Effector memory CD4-positive, alpha-beta T cell (primary cell): Measurements from ENCODE around the gene POLQ.

ENCODE experiments used
- DNase-seq, 3 donors: peaks; one replicate each; pipeline ENCODE4 v3.0.0-alpha.2; 2020
- H3K27ac ChIP-seq: 2 replicates; pipeline ENCODE4 v1.7.0; 2013; ENCODE audit warnings: mild to moderate bottlenecking, low read length, moderate library complexity; ENCODE audit not compliant: insufficient read depth, poor library complexity, severe bottlenecking
- H3K27me3 ChIP-seq: replicated peaks from 2 replicates; pipeline ENCODE4 v1.7.0; 2013; ENCODE audit warnings: mild to moderate bottlenecking, low read length; ENCODE audit not compliant: insufficient read depth, control insufficient read depth, poor library complexity, severe bottlenecking
- H3K36me3 ChIP-seq: 2 replicates; pipeline ENCODE4 v1.7.0; 2013; ENCODE audit warnings: mild to moderate bottlenecking, low read length, moderate library complexity; ENCODE audit not compliant: control insufficient read depth, insufficient read depth
- H3K4me1 ChIP-seq: 2 replicates; pipeline ENCODE4 v1.7.0; 2013; ENCODE audit warnings: low read length, mild to moderate bottlenecking; ENCODE audit not compliant: control insufficient read depth, insufficient read depth, poor library complexity, severe bottlenecking
- H3K4me3 ChIP-seq: 2 replicates; pipeline ENCODE4 v1.7.0; 2013; ENCODE audit warnings: low read length, low read depth, mild to moderate bottlenecking; ENCODE audit not compliant: insufficient read depth, poor library complexity, severe bottlenecking
- H3K9me3 ChIP-seq: 2 replicates; pipeline ENCODE4 v1.7.0; 2013; ENCODE audit warnings: mild to moderate bottlenecking, low read length, moderate library complexity; ENCODE audit not compliant: control insufficient read depth

POLQ gene

DNA sequence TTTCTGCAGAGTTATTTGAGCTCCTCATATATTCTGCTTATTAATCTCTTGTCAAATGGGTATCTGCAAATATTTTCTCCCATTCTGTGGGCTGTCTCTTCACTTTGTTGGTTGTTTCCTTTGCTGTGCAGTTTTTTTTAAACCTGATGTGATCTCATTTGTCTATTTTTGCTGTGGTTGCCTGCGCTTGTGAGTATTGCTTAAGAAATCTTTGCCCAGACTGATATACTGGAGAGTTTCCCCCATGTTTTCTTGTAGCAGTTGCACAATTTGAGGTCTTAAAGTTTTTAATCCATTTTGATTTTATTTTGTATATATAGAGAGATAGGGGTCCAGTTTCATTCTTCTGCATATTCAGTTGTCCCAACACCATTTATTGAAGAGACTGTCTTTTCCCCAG, 102.3 kb downstream of the POLQ start:
- no peaks in the 10 kb centered on the region for H3K27me3 ChIP-seq
- DNase-seq, result no peak
- H3K36me3 ChIP-seq, result no peaks in the 10 kb centered on the region
- no peak overlapping the region for H3K27ac ChIP-seq
- H3K4me3 ChIP-seq, result no peak overlapping the region
- H3K9me3 ChIP-seq, result no peaks in the 10 kb centered on the region
- H3K4me1 ChIP-seq, result no peaks in the 10 kb centered on the region

DNA sequence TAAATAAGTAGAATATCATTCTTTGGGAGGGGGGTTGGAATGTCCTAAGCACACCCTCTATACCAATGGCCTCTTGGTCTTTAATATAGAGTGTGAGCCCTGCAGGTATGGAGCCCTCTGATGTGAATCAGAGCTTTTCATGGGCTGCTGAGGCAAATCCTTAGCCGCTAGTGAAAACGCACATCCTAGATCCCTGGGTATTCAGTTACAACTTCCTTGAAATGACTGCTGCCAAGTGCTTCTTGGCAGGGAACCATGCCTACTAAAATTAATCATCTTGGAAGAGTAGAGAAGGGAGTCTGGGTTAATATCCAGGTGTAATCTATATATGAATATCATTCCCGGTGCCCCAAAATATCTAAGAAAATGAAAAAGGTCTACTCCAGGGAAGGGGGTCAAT, 109.1 kb downstream of the POLQ start:
- Histone ChIP-seq H3K36me3 (no peaks in the 10 kb centered on the region), H3K9me3 (no peaks in the 10 kb centered on the region)

DNA sequence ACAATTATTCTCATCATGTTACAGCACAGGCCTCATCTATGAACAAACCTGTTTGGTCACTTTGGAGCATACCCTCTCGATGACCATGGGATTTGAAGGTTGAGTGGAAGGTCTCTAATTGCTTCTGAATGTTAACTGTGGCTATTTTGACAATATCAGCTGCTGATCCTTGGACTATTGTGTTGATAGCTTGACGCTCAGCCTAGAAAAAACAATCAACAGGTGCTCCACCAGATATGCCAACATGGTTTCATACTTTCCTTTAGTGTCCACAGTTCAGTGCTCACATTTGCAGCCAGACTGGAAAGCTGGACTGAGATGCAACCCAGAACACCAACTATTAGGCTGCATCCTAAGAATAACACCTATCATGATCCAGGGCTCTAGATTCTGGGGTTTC, 109.7 kb downstream of the POLQ start:
- H3K4me3 ChIP-seq, result no peak overlapping the region
- no peaks in the 10 kb centered on the region for H3K36me3 ChIP-seq
- H3K9me3 ChIP-seq, result no peaks in the 10 kb centered on the region
- no peaks in the 10 kb centered on the region for H3K27me3 ChIP-seq
- H3K4me1 ChIP-seq, result no peaks in the 10 kb centered on the region
- DNase-seq, result no peak
- no peak overlapping the region for H3K27ac ChIP-seq

More for the DNA sequence above, 109.1 kb downstream of the POLQ start:
- no peak for DNase-seq
- H3K27ac ChIP-seq, result no peak overlapping the region
- H3K27me3 ChIP-seq, result no peaks in the 10 kb centered on the region
- H3K4me3 ChIP-seq, result no peak overlapping the region
- no peaks in the 10 kb centered on the region for H3K4me1 ChIP-seq

DNA sequence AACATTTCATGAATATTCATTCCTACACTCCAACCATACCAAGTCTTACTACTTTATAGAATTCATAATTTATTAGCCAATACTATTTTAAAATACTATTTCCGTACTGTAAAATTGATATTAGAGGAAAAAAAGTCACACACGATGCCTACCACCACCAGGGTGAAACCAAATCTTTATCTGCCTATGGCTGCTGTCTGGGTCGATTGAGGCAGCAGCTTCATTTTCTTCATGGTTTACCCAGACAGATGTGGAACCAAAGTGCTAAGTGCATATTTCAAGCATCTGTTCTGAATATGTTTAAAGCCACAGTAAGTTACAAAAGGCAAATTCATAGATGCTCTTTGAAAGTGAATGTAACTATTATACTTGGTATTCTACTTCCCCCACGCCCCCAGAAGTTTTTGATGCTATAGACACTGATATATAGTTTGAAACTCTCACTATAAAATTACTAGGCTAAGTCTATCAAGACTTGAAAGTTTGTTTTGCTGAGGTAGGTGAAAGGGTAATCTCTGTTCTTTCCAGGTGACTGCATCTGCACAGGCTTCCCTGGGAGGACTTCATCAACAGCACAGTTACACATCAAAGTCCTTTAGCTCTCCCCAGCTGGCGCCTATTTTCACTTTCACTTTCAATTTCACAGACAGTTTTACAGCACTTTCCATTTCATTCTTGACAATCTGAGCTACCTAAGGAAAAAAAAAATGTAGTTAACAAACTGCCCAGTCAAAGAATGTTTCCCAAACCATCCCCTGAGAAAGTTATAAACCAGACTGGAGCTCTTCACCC, 113.9 kb downstream of the POLQ start:
- Histone ChIP-seq H3K4me3 (peak overlapping the region; percentile 20), H3K4me1 (no peaks in the 10 kb centered on the region), H3K9me3 (no peaks in the 10 kb centered on the region), H3K27me3 (no peaks in the 10 kb centered on the region), H3K36me3 (no peaks in the 10 kb centered on the region), H3K27ac (no peak overlapping the region)
- DNase-seq, result peak; percentile 5 to 37 (median 12)

DNA sequence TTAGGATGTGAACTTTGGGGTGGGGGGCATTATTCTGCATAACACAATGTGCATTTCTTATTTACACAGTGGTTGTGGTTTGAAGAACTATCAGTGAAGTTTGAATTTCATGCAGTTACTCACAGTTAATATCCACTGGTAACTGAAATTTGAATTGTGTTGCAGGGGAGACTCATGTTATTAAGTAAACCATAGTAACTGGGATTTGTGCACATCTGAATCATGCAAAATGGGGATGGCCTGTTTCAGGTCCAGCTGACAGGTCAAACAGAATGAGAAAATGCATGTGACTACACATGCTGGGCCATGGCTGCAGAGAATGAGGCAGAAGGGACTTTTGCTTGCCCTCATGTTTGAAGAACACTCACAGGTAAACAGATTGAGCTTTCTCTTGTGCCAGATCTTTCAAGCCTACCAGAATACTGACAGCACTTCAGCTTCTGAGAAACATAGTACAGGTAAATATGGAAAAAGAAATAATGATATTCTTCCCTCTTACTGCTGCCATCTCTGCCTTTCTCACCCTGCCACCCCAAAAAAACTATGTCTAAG, 115.0 kb downstream of the POLQ start:
- no peak overlapping the region for H3K4me3 ChIP-seq
- H3K27ac ChIP-seq, result no peak overlapping the region
- no peak for DNase-seq
- no peaks in the 10 kb centered on the region for H3K36me3 ChIP-seq
- no peaks in the 10 kb centered on the region for H3K4me1 ChIP-seq
- no peaks in the 10 kb centered on the region for H3K27me3 ChIP-seq
- H3K9me3 ChIP-seq, result no peaks in the 10 kb centered on the region

DNA sequence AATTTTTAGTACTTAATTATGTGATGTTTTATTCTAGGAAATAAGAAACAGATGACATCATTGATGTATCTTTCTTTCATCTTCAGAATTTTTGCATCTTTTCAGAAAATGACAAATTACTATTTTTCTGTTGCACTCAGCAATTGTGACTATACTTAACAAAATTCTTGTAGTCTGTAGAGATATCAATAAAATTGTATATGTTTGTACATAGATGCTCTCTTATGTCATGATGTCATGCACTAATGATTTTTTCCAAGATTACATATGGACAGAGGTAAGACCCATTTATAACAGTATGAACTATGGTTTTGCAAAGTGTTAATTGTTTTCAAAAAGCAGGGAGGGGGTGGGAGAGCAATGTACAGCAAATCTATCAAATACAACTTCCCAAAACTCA, 121.2 kb downstream of the POLQ start:
- Histone ChIP-seq H3K4me1 (no peaks in the 10 kb centered on the region), H3K9me3 (no peaks in the 10 kb centered on the region), H3K36me3 (no peaks in the 10 kb centered on the region), H3K4me3 (no peak overlapping the region), H3K27me3 (no peaks in the 10 kb centered on the region), H3K27ac (no peak overlapping the region)
- no peak for DNase-seq

DNA sequence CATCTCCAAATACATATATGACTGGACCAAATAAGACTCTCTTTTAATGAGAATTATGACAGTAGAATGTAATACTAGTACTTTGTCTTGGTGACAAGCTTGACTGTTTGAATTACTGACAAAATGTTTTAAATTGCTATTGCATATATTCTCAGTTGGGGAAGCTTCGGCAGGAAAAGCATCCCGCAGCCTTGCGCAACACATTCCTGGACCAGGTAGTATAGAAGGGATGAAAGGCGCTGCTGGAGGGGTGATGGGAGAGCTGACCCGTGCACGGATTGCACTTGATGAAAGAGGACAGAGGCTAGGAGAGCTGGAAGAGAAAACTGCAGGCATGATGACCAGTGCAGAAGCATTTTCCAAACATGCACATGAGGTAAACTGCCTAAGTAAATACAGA, 127.6 kb downstream of the POLQ start:
- no peak for DNase-seq
- no peak overlapping the region for H3K4me3 ChIP-seq
- H3K27me3 ChIP-seq, result no peaks in the 10 kb centered on the region
- no peak overlapping the region for H3K27ac ChIP-seq
- H3K36me3 ChIP-seq, result no peaks in the 10 kb centered on the region
- no peaks in the 10 kb centered on the region for H3K9me3 ChIP-seq
- H3K4me1 ChIP-seq, result no peaks in the 10 kb centered on the region

DNA sequence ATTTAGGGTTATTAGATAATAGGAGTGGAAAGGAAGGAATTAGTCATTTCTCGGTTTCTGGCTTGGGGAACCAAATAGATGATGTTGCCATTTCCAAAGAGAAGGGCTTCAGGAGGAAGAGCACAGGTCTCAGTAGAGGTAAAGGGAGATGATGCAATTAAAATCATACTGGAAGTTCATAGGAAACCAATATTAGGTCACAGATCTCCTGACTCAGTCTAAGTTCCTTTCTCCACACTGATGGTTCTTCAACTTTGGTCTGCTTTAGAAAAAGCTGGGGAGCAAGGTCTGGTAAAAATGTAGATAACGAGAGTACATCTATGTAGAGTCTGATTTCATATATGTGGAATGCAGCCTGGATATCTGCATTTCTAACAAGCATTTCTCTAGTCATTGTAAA, 130.9 kb downstream of the POLQ start:
- Histone ChIP-seq H3K27ac (no peak overlapping the region), H3K27me3 (no peaks in the 10 kb centered on the region), H3K4me3 (no peak overlapping the region), H3K9me3 (no peaks in the 10 kb centered on the region), H3K36me3 (no peaks in the 10 kb centered on the region), H3K4me1 (no peaks in the 10 kb centered on the region)
- DNase-seq, result no peak

DNA sequence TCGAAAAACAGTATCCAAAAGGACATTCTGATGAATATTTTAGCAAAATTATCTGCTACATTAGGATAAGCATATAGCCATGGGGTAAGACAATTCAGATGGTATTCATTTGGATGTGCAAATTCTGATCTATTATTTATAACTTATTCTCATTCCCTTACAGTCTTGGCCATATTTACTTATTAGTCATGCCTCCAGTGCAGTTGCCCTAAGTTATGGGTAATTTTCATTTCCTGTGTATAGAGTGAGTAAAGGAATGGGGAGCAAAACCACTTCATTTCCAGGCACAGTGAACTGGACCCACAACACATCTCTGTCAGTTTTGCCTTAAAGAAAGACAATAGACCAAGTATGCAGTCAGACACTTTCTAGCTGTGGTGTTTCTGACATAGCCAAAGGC, 134.3 kb downstream of the POLQ start:
- no peak for DNase-seq
- Histone ChIP-seq H3K4me3 (no peak overlapping the region), H3K36me3 (no peaks in the 10 kb centered on the region)

DNA sequence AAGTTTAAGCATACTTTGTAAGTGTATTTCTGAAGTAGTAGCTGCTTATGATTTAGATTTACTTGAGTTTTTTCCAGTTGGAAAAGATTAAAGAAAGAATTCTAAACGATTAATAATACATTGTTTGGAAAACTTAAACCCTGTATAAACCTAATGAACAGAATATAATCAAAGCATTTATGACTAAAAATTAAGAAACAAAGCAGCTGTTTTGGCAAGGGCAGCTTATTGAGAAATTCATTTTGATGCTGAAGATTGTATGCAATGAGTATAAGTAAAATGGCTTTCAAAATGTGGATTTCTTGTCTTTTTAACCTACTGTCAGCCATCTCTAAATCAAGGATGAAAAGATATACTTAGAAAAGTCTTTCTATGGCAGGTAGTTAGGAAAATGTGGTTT, 140.2 kb downstream of the POLQ start:
- no peak overlapping the region for H3K4me3 ChIP-seq
- no peak for DNase-seq
- no peaks in the 10 kb centered on the region for H3K27me3 ChIP-seq
- no peaks in the 10 kb centered on the region for H3K9me3 ChIP-seq
- H3K36me3 ChIP-seq, result no peaks in the 10 kb centered on the region
- no peaks in the 10 kb centered on the region for H3K4me1 ChIP-seq
- H3K27ac ChIP-seq, result no peak overlapping the region

More for the DNA sequence above, 134.3 kb downstream of the POLQ start:
- H3K9me3 ChIP-seq, result no peaks in the 10 kb centered on the region
- no peak overlapping the region for H3K27ac ChIP-seq
- H3K4me1 ChIP-seq, result no peaks in the 10 kb centered on the region
- no peaks in the 10 kb centered on the region for H3K27me3 ChIP-seq
